H1 (cell line): Measurements from ENCODE around the gene HEBP1. TPM values are rescaled to one million over a fixed set of nuclear protein-coding genes. Genes with fewer than 3 reads are reported as not detected.

Source experiments
- polyA plus RNA-seq, 7 experiments: library from polyadenylated mRNA; depleted of rRNA in 3 of 7; stranded (reverse) in 5 of 7; unstranded in 2 of 7; fragments of >200 nt in 5 of 7; fragments of 200-250 nt in 2 of 7; gene quantifications; 1 replicate in 5 of 7; 2 replicates in 1 of 7; 4 replicates in 1 of 7; pipeline versions ENCODE4 v1.2.1 to v1.2.3, GENCODE V29; 2011 to 2013; ENCODE audit warnings: missing spikeins in 2 of 7, mixed read lengths in 2 of 7
- small RNA-seq: library from polyadenylated mRNA; stranded (forward); fragments of <200 nt; extraction: miRNeasy Mini kit (QIAGEN cat#:217004); gene quantifications from one replicate; pipeline ENCODE3, GENCODE V24; 2013; ENCODE audit not compliant: insufficient read depth
- total RNA-seq: library from RNA; stranded (reverse); fragmentation: NEBNext Ultra II Directional; extraction: Animal tissue kit (Norgen Biotek cat#: 25700); gene quantifications from 2 replicates; pipeline ENCODE4 v1.2.1, GENCODE V29; 2021

The HEBP1 gene
- total and polyA plus RNA-seq, 2 of the 8 experiments (the other 6 are each of a cell fraction or from before 2014, with no cell fraction given) = 30.8 to 56.1 TPM

Small RNA genes within 50 kb of the gene (small RNA-seq; reads per million reads assigned to genes)
- gene RF00604 = not detected

Other genes starting within 250 kb of the HEBP1 start
- 0.34 and 0.71 TPM in 2 replicates for gene APOLD1, start 214.6 kb downstream of the HEBP1 start, total RNA-seq
- gene APOLD1, start 214.6 kb downstream of the HEBP1 start, polyA plus RNA-seq (2011; rRNA removed) = 0.12 and 0.16 TPM in 2 replicates
- gene DDX47, start 186.9 kb downstream of the HEBP1 start, total RNA-seq = 74.2 and 84.4 TPM in 2 replicates
- 39.3 and 54.4 TPM in 2 replicates for gene DDX47, start 186.9 kb downstream of the HEBP1 start, polyA plus RNA-seq (2011; rRNA removed)
- 1.0 and 1.5 TPM in 2 replicates for gene GPRC5A, start 108.7 kb downstream of the HEBP1 start, total RNA-seq
- 1.3 and 1.4 TPM in 2 replicates for gene GPRC5A, start 108.7 kb downstream of the HEBP1 start, polyA plus RNA-seq (2011; rRNA removed)
- not detected in 2 replicates for gene GPRC5D, start 48.1 kb downstream of the HEBP1 start, total RNA-seq
- gene GPRC5D, start 48.1 kb downstream of the HEBP1 start, polyA plus RNA-seq (2011; rRNA removed) = 0.45 and 0.60 TPM in 2 replicates
- gene FAM234B, start 44.1 kb upstream of the HEBP1 start, total RNA-seq = 26.1 and 29.1 TPM in 2 replicates
- gene FAM234B, start 44.1 kb upstream of the HEBP1 start, polyA plus RNA-seq (2011; rRNA removed) = 10.6 and 12.5 TPM in 2 replicates
- 0.89 and 1.3 TPM in 2 replicates for gene GSG1, start 103.4 kb upstream of the HEBP1 start, total RNA-seq
- gene GSG1, start 103.4 kb upstream of the HEBP1 start, polyA plus RNA-seq (2011; rRNA removed) = 1.3 and 1.4 TPM in 2 replicates
- 0.57 and 0.65 TPM in 2 replicates for gene EMP1, start 196.5 kb upstream of the HEBP1 start, total RNA-seq
- gene EMP1, start 196.5 kb upstream of the HEBP1 start, polyA plus RNA-seq (2011; rRNA removed) = 0.17 and 0.53 TPM in 2 replicates